Natural killer cell (primary cell): ENCODE measurements around the gene CPS1. TPM values are rescaled to one million over a fixed set of nuclear protein-coding genes. Genes with fewer than 3 reads are reported as not detected.

Experiments used
- ATAC-seq, 3 donors: fragments of 150-1000 bp in 2 of 3; fragments of 200-7000 bp in 1 of 3; cut with Tn5 transposase; 1 replicate in 1 of 3; 2 replicates in 2 of 3; pipeline ENCODE4 v1.10.0; 2021; ENCODE audit warnings: mild to moderate bottlenecking in 2 of 3, moderate library complexity in 2 of 3
- DNase-seq, 2 donors: peaks; one replicate each; pipeline versions ENCODE4 v3.0.0 to v3.0.0-alpha.2; 2013 to 2021; ENCODE audit warnings: mixed read lengths in 1 of 2
- H3K27ac ChIP-seq: one replicate; pipeline ENCODE4 v1.5.1; 2013; ENCODE audit warnings: mild to moderate bottlenecking, low read length
- H3K27me3 ChIP-seq: one replicate; pipeline ENCODE4 v1.6.1; 2013; ENCODE audit warnings: low read length; ENCODE audit not compliant: control insufficient read depth, insufficient read depth
- H3K36me3 ChIP-seq: one replicate; pipeline ENCODE4 v1.6.1; 2013; ENCODE audit warnings: low read length; ENCODE audit not compliant: control insufficient read depth, insufficient read depth
- H3K4me1 ChIP-seq: one replicate; pipeline ENCODE4 v1.6.1; 2013; ENCODE audit warnings: low read length; ENCODE audit not compliant: control insufficient read depth, insufficient read depth
- H3K4me3 ChIP-seq: one replicate; pipeline ENCODE4 v1.5.1; 2013; ENCODE audit warnings: low read length
- H3K9me3 ChIP-seq: one replicate; pipeline ENCODE4 v1.6.1; 2013; ENCODE audit warnings: low read length; ENCODE audit not compliant: control insufficient read depth, insufficient read depth
- H3K27ac Mint-ChIP-seq, 2 donors: one replicate each; pipeline ENCODE4 v1.8.0; 2022; ENCODE audit warnings: mild to moderate bottlenecking in 2 of 2, mixed read lengths in 2 of 2, moderate library complexity in 1 of 2
- H3K27me3 Mint-ChIP-seq, 2 donors: one replicate each; pipeline ENCODE4 v1.8.0; 2022; ENCODE audit warnings: low read depth in 2 of 2, mixed read lengths in 2 of 2
- H3K36me3 Mint-ChIP-seq: one replicate; pipeline ENCODE4 v1.8.0; 2022; ENCODE audit warnings: mixed read lengths
- H3K4me1 Mint-ChIP-seq, 2 donors: one replicate each; pipeline ENCODE4 v1.8.0; 2022; ENCODE audit warnings: mixed read lengths in 2 of 2
- H3K4me3 Mint-ChIP-seq: one replicate; pipeline ENCODE4 v1.8.0; 2022; ENCODE audit warnings: mild to moderate bottlenecking, moderate library complexity, mixed read lengths
- H3K9me3 Mint-ChIP-seq, 2 donors: one replicate each; pipeline ENCODE4 v1.8.0; 2022; ENCODE audit warnings: mixed read lengths in 2 of 2
- CTCF ChIP-seq: fragments of 200-600 bp; IDR thresholded peaks from one replicate; pipeline ENCODE4 v1.8.0; 2022; ENCODE audit warnings: antibody characterized with exemption
- whole genome bisulfite sequencing: methylation state at CpG from one replicate; pipeline ENCODE4 v1.1.7; 2013; ENCODE audit warnings: missing lambda C conversion rate; ENCODE audit not compliant: insufficient coverage; 5-methylcytosine and 5-hydroxymethylcytosine counted together
- intact Hi-C: fragments of 100-400 bp; cut with micrococcal nuclease; formaldehyde crosslinking; loops from one replicate; pipeline ENCODE4 v1.14.2; 2022
- total RNA-seq, 4 donors: library from RNA; stranded (reverse); fragments of 120-200 nt in 1 of 4; gene quantifications; one replicate each; pipeline versions ENCODE4 v1.2.3 to v1.2.4, GENCODE V29; 2013 to 2022

Gene CPS1
- total RNA-seq, 3 donors from 2014 or later (not counting 1 experiment from before 2014, with no cell fraction given), result 1.3 TPM; not detected in 2

- no peaks in the 10 kb centered on the region for H3K27me3 Mint-ChIP-seq
- ATAC-seq, result no peak
These were observed 2.3 kb downstream of the CPS1 start for GRCh38 chr2:210558708-210559107.

GRCh38 chr2:210559182-210559581 lies 2.8 kb downstream of the CPS1 start:
- Histone ChIP-seq H3K9me3 (no peaks in the 10 kb centered on the region), H3K4me3 (no peak overlapping the region), H3K27me3 (no peaks in the 10 kb centered on the region), H3K4me1 (no peaks in the 10 kb centered on the region), H3K27ac (no peak overlapping the region), H3K36me3 (no peaks in the 10 kb centered on the region)
- no peaks in the 10 kb centered on the region for H3K9me3 Mint-ChIP-seq
- H3K27me3 Mint-ChIP-seq, result no peaks in the 10 kb centered on the region
- H3K27ac Mint-ChIP-seq, result no peak overlapping the region
- ATAC-seq (no peak), DNase-seq (no peak)
- intact Hi-C loops, result no loop called here
- 97% methylated on average over 3 of the region's 6 CpGs for whole genome bisulfite sequencing
- H3K4me3 Mint-ChIP-seq, result no peak overlapping the region
- no peak for TF ChIP-seq CTCF
- H3K36me3 Mint-ChIP-seq, result no peaks in the 10 kb centered on the region
- H3K4me1 Mint-ChIP-seq, result no peaks in the 10 kb centered on the region

More at GRCh38 chr2:210558708-210559107, 2.3 kb downstream of the CPS1 start:
- Histone ChIP-seq H3K36me3 (no peaks in the 10 kb centered on the region), H3K27ac (no peak overlapping the region), H3K9me3 (no peaks in the 10 kb centered on the region), H3K27me3 (no peaks in the 10 kb centered on the region), H3K4me3 (no peak overlapping the region), H3K4me1 (no peaks in the 10 kb centered on the region)
- H3K27ac Mint-ChIP-seq, result no peak overlapping the region
- no peaks in the 10 kb centered on the region for H3K9me3 Mint-ChIP-seq
- intact Hi-C loops, result no loop called here
- TF ChIP-seq CTCF, result no peak
- H3K4me1 Mint-ChIP-seq, result no peaks in the 10 kb centered on the region
- WGBS, result 60% methylated on average over 1 of the region's 1 CpG
- DNase-seq, result no peak
- H3K4me3 Mint-ChIP-seq, result no peak overlapping the region
- H3K36me3 Mint-ChIP-seq, result no peaks in the 10 kb centered on the region

GRCh38 chr2:210561475-210561874 lies 5.1 kb downstream of the CPS1 start:
- no peak overlapping the region for H3K4me3 Mint-ChIP-seq
- no peaks in the 10 kb centered on the region for H3K4me1 ChIP-seq
- no peak overlapping the region for H3K27ac ChIP-seq
- no peaks in the 10 kb centered on the region for H3K27me3 Mint-ChIP-seq
- DNase-seq (no peak), ATAC-seq (no peak)
- H3K27ac Mint-ChIP-seq, result no peak overlapping the region
- H3K9me3 Mint-ChIP-seq, result no peaks in the 10 kb centered on the region
- H3K4me3 ChIP-seq, result no peak overlapping the region
- TF ChIP-seq CTCF, result no peak
- WGBS, result 94% methylated on average over 5 of the region's 5 CpGs
- H3K36me3 Mint-ChIP-seq, result no peaks in the 10 kb centered on the region
- intact Hi-C loops, result no loop called here
- H3K27me3 ChIP-seq, result no peaks in the 10 kb centered on the region
- no peaks in the 10 kb centered on the region for H3K9me3 ChIP-seq
- no peaks in the 10 kb centered on the region for H3K36me3 ChIP-seq
- no peaks in the 10 kb centered on the region for H3K4me1 Mint-ChIP-seq

GRCh38 chr2:210562091-210562490 lies 5.7 kb downstream of the CPS1 start:
- intact Hi-C loops, result no loop called here
- Histone ChIP-seq H3K27ac (no peak overlapping the region), H3K4me3 (no peak overlapping the region), H3K4me1 (no peaks in the 10 kb centered on the region), H3K27me3 (no peaks in the 10 kb centered on the region), H3K9me3 (no peaks in the 10 kb centered on the region), H3K36me3 (no peaks in the 10 kb centered on the region)
- Mint-ChIP-seq H3K36me3 (no peaks in the 10 kb centered on the region), H3K4me3 (no peak overlapping the region), H3K4me1 (no peaks in the 10 kb centered on the region), H3K9me3 (no peaks in the 10 kb centered on the region), H3K27ac (no peak overlapping the region), H3K27me3 (no peaks in the 10 kb centered on the region)
- no peak for TF ChIP-seq CTCF
- DNase-seq (no peak), ATAC-seq (no peak)
- 100% methylated on average over 1 of the region's 1 CpG for whole genome bisulfite sequencing
